Thoracic aorta (tissue), 2 donors: ENCODE results near the gene TLR5. TPM values are rescaled to one million over a fixed set of nuclear protein-coding genes. Genes with fewer than 3 reads are reported as not detected.

Experiments used
- ATAC-seq: fragments of 150-250 bp; one replicate; pipeline ENCODE4 v1.8.0; 2017; ENCODE audit warnings: low read depth; ENCODE audit not compliant: insufficient number of reproducible peaks, low FRiP score
- DNase-seq: peaks from one replicate; pipeline ENCODE4 v3.0.0-alpha.2; 2020; ENCODE audit warnings: low spot score
- H3K27ac ChIP-seq, 2 donors: fragments of 200-600 bp; sonication (generic); 1 replicate in 1 of 2; 2 replicates in 1 of 2; pipeline ENCODE4 v1.5.1; 2016; ENCODE audit warnings: mild to moderate bottlenecking in 2 of 2, moderate library complexity in 2 of 2
- H3K27me3 ChIP-seq: fragments of 200-600 bp; sonication (generic); replicated peaks from 2 replicates; pipeline ENCODE4 v1.6.0; 2016; ENCODE audit warnings: mild to moderate bottlenecking; ENCODE audit not compliant: insufficient read depth
- H3K36me3 ChIP-seq: fragments of 200-600 bp; sonication (generic); one replicate; pipeline ENCODE4 v1.5.1; 2016
- H3K4me1 ChIP-seq, 2 donors: fragments of 200-600 bp; sonication (generic); 1 replicate in 1 of 2; 2 replicates in 1 of 2; pipeline versions ENCODE4 v1.5.1 to v1.6.0; 2016; ENCODE audit warnings: low read depth in 2 of 2, mild to moderate bottlenecking in 1 of 2; ENCODE audit not compliant: control insufficient read depth in 1 of 2
- H3K4me3 ChIP-seq: fragments of 200-600 bp; sonication (generic); 2 replicates; pipeline ENCODE4 v1.5.1; 2016; ENCODE audit warnings: mild to moderate bottlenecking
- H3K9me3 ChIP-seq: fragments of 200-600 bp; sonication (generic); 2 replicates; pipeline ENCODE4 v1.5.1; 2016
- CTCF ChIP-seq: fragments of 200-600 bp; sonication (generic); IDR thresholded peaks from one replicate; pipeline ENCODE4 v1.5.1; 2019; ENCODE audit warnings: antibody characterized with exemption
- total RNA-seq, 2 donors: library from RNA; depleted of rRNA; stranded (reverse); fragments of >200 nt; gene quantifications; one replicate each; pipeline versions ENCODE4 v1.1.0 to v1.2.3, GENCODE V29; 2016

TLR5 gene
- total RNA-seq, 2 donors from 2014 or later = 5.4 to 20.2 TPM

GRCh38 chr1:223079498-223079897, 63.5 kb downstream of the TLR5 start:
- Histone ChIP-seq H3K27ac (no peak overlapping the region), H3K4me3 (no peak overlapping the region), H3K36me3 (no peaks in the 10 kb centered on the region), H3K4me1 (peaks cover 0 to 18% of the 10 kb centered on the region in 2 donors), H3K9me3 (no peaks in the 10 kb centered on the region), H3K27me3 (no peaks in the 10 kb centered on the region)
- ATAC-seq = no peak
- no peak for DNase-seq
- TF ChIP-seq CTCF = no peak

- ATAC-seq (no peak), DNase-seq (no peak)
- Histone ChIP-seq H3K27me3 (no peaks in the 10 kb centered on the region), H3K4me1 (peaks cover 0 to 27% of the 10 kb centered on the region in 2 donors), H3K4me3 (no peak overlapping the region), H3K36me3 (no peaks in the 10 kb centered on the region), H3K9me3 (no peaks in the 10 kb centered on the region), H3K27ac (no peak overlapping the region)
- no peak for TF ChIP-seq CTCF
These were observed 65.7 kb downstream of the TLR5 start for GRCh38 chr1:223077247-223077833.

GRCh38 chr1:223076362-223076761, 66.7 kb downstream of the TLR5 start:
- Histone ChIP-seq H3K4me1 (peaks cover 0 to 27% of the 10 kb centered on the region in 2 donors), H3K27me3 (no peaks in the 10 kb centered on the region), H3K27ac (no peak overlapping the region), H3K36me3 (no peaks in the 10 kb centered on the region), H3K9me3 (no peaks in the 10 kb centered on the region), H3K4me3 (no peak overlapping the region)
- TF ChIP-seq CTCF = no peak
- ATAC-seq (no peak), DNase-seq (no peak)

- H3K36me3 ChIP-seq = no peaks in the 10 kb centered on the region
- no peaks in the 10 kb centered on the region for H3K27me3 ChIP-seq
- DNase-seq (no peak), ATAC-seq (no peak)
- no peak for TF ChIP-seq CTCF
- H3K4me1 ChIP-seq = peaks cover 0 to 27% of the 10 kb centered on the region in 2 donors
- no peak overlapping the region for H3K27ac ChIP-seq
- H3K9me3 ChIP-seq = no peaks in the 10 kb centered on the region
- no peak overlapping the region for H3K4me3 ChIP-seq
These were observed 67.2 kb downstream of the TLR5 start for GRCh38 chr1:223075834-223076233.

GRCh38 chr1:223074445-223075300, 68.4 kb downstream of the TLR5 start:
- Histone ChIP-seq H3K9me3 (no peaks in the 10 kb centered on the region), H3K36me3 (no peaks in the 10 kb centered on the region), H3K4me1 (peaks cover 0 to 27% of the 10 kb centered on the region in 2 donors), H3K27ac (peak overlapping the region; percentile 6 to 53), H3K4me3 (peak overlapping the region; percentile 57), H3K27me3 (no peaks in the 10 kb centered on the region)
- ATAC-seq (no peak), DNase-seq (no peak)
- TF ChIP-seq CTCF = no peak
